Measurements from ENCODE around the gene KRTAP12-3.
"Not testable (repeated sequence)": the region's sequence is repeated elsewhere in the genome, so short reads cannot be mapped to it uniquely, and the experiment has no call there.

Gene KRTAP12-3

GRCh38 chr21:44627831-44628233 is 29.9 kb upstream of the KRTAP12-3 start:
- DNase-seq = not testable (repeated sequence)

GRCh38 chr21:44628707-44629391 is 28.9 kb upstream of the KRTAP12-3 start:
- DNase-seq = no peak

GRCh38 chr21:44630440-44630839 is 27.3 kb upstream of the KRTAP12-3 start:
- DNase-seq = peak in 1 of 2 donors; percentile 17

GRCh38 chr21:44632067-44632466 is 25.7 kb upstream of the KRTAP12-3 start:
- no peak for DNase-seq

GRCh38 chr21:44636209-44637017 is 21.3 kb upstream of the KRTAP12-3 start:
- no peak for DNase-seq

- no peak for DNase-seq
These were observed 20.5 kb upstream of the KRTAP12-3 start, which contains the start of gene KRTAP10-10 for GRCh38 chr21:44637018-44637850. Gene KRTAP10-10, plus strand, starts transcription at chr21:44637356. Its CDS starts 62 bp downstream, at chr21:44637418.

- DNase-seq = not testable (repeated sequence)
These were observed 19.8 kb upstream of the KRTAP12-3 start for GRCh38 chr21:44637851-44638348.

GRCh38 chr21:44638506-44639330 is 19.0 kb upstream of the KRTAP12-3 start:
- DNase-seq = not testable (repeated sequence)

- no peak for DNase-seq
These were observed 18.4 kb upstream of the KRTAP12-3 start for GRCh38 chr21:44639331-44639655.

GRCh38 chr21:44640761-44641160 is 17.0 kb upstream of the KRTAP12-3 start:
- no peak for DNase-seq

GRCh38 chr21:44643741-44644310 is 13.9 kb upstream of the KRTAP12-3 start:
- no peak for DNase-seq

GRCh38 chr21:44644878-44645277 is 12.9 kb upstream of the KRTAP12-3 start:
- no peak for DNase-seq

- DNase-seq = not testable (repeated sequence)
These were observed 11.1 kb upstream of the KRTAP12-3 start, which contains the start of gene KRTAP10-11 for GRCh38 chr21:44646366-44647221. Gene KRTAP10-11, plus strand, starts transcription at chr21:44646414. Its CDS starts 45 bp downstream, at chr21:44646459.

- DNase-seq = no peak
These were observed 10.5 kb upstream of the KRTAP12-3 start for GRCh38 chr21:44647222-44647552.

GRCh38 chr21:44648557-44649311 is 9.0 kb upstream of the KRTAP12-3 start:
- no peak for DNase-seq

GRCh38 chr21:44649521-44650100 is 8.1 kb upstream of the KRTAP12-3 start:
- no peak for DNase-seq

- no peak for DNase-seq
These were observed 7.3 kb upstream of the KRTAP12-3 start for GRCh38 chr21:44650265-44650972.

- no peak for DNase-seq
These were observed 6.6 kb upstream of the KRTAP12-3 start for GRCh38 chr21:44650973-44651675.
